ENCODE results near the gene PPM1H.
A peak's percentile ranks its signal among the peaks of the same experiment; 100 is the strongest.
"Not testable (repeated sequence)": the region's sequence is repeated elsewhere in the genome, so short reads cannot be mapped to it uniquely, and the experiment has no call there.

Gene PPM1H, protein sequence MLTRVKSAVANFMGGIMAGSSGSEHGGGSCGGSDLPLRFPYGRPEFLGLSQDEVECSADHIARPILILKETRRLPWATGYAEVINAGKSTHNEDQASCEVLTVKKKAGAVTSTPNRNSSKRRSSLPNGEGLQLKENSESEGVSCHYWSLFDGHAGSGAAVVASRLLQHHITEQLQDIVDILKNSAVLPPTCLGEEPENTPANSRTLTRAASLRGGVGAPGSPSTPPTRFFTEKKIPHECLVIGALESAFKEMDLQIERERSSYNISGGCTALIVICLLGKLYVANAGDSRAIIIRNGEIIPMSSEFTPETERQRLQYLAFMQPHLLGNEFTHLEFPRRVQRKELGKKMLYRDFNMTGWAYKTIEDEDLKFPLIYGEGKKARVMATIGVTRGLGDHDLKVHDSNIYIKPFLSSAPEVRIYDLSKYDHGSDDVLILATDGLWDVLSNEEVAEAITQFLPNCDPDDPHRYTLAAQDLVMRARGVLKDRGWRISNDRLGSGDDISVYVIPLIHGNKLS
- long read RNA-seq, donor 1, full-length matches to known transcripts = 4 of 4 reads
- long read RNA-seq, donor 1, partial matches to known transcripts = 0 of 4 reads
- long read RNA-seq, donor 1, other reads (novel, unspliced or antisense) = 0 of 4 reads
- long read RNA-seq, donor 2 = 0 reads
- long read RNA-seq, donor 3, full-length matches to known transcripts = 2 of 2 reads
- long read RNA-seq, donor 3, partial matches to known transcripts = 0 of 2 reads
- long read RNA-seq, donor 3, other reads (novel, unspliced or antisense) = 0 of 2 reads
- long read RNA-seq, donor 4 = 0 reads
- long read RNA-seq, donor 5, full-length matches to known transcripts = 2 of 2 reads
- long read RNA-seq, donor 5, partial matches to known transcripts = 0 of 2 reads
- long read RNA-seq, donor 5, other reads (novel, unspliced or antisense) = 0 of 2 reads
- long read RNA-seq, donor 6, full-length matches to known transcripts = 5 of 5 reads
- long read RNA-seq, donor 6, partial matches to known transcripts = 0 of 5 reads
- long read RNA-seq, donor 6, other reads (novel, unspliced or antisense) = 0 of 5 reads
- long read RNA-seq, donor 7, full-length matches to known transcripts = 6 of 6 reads
- long read RNA-seq, donor 7, partial matches to known transcripts = 0 of 6 reads
- long read RNA-seq, donor 7, other reads (novel, unspliced or antisense) = 0 of 6 reads
- long read RNA-seq, donor 8, full-length matches to known transcripts = 2 of 2 reads
- long read RNA-seq, donor 8, partial matches to known transcripts = 0 of 2 reads
- long read RNA-seq, donor 8, other reads (novel, unspliced or antisense) = 0 of 2 reads

GRCh38 chr12:62934799-62935674 lies at the start of gene PPM1H:
TSS of gene PPM1H (minus strand) at chr12:62935150. CDS start at chr12:62934736, 414 bp downstream.
- DNase-seq = peak; percentile 91

GRCh38 chr12:62983594-62983993 lies 48.6 kb upstream of the PPM1H start:
- DNase-seq = no peak

DNA sequence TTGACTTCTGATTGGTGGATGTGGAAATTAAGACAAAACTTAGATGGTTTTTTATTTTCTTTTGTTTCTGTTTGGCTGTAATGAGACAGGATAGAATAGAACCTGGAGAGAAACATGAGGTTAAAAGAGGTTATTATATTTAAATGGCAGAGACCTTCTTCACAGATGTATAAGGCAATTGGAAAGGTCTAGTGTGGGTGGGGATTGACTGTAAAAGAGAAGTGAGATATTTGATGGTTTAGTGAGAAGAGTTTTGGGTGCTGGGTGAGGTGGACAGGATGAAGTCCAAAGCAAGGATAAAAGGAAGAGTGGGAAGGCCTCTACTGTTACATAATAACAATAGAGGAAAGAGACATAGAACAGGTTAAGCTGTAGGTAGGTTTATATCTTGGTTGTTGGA lies 43.8 kb upstream of the PPM1H start:
- DNase-seq = no peak

- no peak for DNase-seq
Measured at GRCh38 chr12:62977883-62978282, 42.9 kb upstream of the PPM1H start.

- no peak for DNase-seq
Measured at GRCh38 chr12:62977418-62977817, 42.5 kb upstream of the PPM1H start.

GRCh38 chr12:62976110-62976662 lies 41.2 kb upstream of the PPM1H start:
- DNase-seq = no peak

DNA sequence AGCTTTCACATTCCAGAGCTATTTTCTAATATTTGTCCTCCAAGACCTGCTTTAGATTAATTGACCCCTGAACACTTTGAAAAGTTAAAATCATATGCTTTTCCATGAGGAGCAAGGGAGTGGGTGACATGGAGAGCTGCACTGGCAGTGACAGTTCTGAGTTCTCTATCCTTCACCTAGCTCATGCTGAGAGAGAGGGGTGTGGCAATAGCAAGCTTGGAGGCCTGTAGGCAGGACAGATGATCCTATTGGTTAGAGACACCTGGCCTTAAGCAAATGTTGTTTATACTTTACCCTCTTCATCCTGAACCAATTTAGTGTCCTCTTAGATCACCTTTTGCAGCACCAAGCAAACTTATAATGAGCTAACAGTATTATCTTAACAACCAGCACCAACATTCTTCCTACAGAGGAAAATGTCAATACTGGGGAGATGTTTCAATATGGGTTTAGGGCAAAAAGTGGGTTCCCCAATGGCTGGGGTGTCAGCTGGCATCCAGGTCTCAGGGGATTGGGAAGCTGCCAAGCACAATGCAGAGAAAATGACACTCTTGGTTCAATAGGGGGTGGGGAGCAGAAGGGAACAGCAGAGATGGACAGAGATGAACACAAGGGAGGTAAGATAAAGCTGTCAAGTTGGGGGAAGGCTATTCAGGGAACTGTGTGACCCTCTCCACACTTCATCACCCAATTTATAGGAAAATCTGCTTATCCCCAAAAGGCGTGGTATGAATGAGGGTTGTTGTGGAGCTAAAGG lies 37.0 kb upstream of the PPM1H start:
- DNase-seq = no peak

- DNase-seq = no peak
Measured at GRCh38 chr12:62969695-62970094, 34.7 kb upstream of the PPM1H start.

- no peak for DNase-seq
Measured at GRCh38 chr12:62967701-62968100, 32.8 kb upstream of the PPM1H start.

DNA sequence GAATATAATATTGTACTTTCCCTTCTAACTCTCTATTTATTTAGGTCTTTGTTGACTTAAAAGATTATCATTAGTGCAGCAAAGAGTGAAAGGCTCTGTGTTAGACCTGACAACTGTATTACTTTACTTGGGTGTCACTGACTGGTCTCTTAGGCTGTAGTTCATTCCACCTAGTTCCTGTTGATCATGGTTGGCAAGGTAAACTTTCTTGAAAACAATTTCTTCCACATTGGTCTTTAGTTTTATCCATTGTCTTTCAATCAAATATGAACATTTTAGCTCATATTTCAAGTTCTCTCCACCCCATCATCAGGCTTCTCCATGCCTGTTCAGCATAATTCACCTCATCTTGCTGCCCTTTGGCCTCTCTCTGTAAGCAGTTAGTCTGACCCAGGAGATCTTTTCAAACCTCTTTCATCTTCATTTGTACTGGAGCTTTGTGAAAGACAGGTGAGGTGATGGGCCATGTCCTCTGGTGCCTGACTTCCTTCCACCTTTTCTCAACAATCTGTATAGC lies 32.1 kb upstream of the PPM1H start:
- DNase-seq = no peak

DNA sequence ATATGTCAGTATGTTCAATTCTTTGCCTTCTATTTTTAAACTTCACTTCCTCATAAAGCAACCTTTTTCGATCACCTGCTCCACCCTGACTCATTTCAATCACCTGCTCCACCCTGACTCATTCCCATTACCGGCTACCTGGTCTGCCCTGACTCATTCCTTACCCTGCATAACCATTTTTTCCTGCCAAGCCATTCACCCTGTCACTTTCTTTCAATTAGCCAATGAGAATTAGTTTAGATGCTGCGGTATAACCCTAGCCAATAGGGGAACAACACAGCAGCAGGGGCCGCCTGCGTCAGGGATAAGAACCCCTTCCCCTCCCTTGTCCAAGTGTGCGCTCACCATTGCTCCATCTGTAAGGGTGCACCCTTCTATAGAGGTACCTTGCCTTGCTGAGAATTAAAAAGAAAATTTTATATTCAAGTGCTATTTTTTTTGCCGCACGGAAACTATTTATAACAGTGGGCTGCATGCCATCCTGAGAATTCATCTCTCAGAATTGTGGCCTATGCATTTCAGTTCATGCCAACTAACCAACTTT lies 31.6 kb upstream of the PPM1H start:
- not testable (repeated sequence) for DNase-seq

DNA sequence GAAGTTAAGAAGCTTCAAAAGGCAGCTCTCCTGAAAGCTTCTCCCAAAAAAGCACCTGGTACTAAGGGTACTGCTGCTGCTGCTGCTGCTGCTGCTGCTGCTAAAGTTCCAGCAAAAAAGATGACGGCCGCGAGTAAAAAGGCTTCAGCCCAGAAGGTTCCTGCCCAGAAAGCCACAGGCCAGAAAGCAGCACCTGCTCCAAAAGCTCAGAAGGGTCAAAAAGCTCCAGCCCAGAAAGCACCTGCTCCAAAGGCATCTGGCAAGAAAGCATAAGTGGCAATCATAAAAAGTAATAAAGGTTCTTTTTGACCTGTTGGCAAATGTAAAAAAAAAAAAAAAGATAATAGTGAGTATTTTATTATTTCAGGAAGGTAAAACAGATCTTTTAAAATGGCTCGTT lies 30.8 kb upstream of the PPM1H start:
- DNase-seq = not testable (repeated sequence)

DNA sequence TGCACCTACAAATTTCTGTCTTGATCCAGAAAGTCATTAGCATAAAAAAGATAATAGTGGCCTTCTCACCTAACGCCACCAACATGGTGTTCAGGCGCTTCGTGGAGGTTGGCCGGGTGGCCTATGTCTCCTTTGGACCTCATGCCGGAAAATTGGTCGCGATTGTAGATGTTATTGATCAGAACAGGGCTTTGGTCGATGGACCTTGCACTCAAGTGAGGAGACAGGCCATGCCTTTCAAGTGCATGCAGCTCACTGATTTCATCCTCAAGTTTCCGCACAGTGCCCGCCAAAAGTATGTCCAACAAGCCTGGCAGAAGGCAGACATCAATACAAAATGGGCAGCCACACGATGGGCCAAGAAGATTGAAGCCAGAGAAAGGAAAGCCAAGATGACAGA lies 30.3 kb upstream of the PPM1H start:
- not testable (repeated sequence) for DNase-seq

DNA sequence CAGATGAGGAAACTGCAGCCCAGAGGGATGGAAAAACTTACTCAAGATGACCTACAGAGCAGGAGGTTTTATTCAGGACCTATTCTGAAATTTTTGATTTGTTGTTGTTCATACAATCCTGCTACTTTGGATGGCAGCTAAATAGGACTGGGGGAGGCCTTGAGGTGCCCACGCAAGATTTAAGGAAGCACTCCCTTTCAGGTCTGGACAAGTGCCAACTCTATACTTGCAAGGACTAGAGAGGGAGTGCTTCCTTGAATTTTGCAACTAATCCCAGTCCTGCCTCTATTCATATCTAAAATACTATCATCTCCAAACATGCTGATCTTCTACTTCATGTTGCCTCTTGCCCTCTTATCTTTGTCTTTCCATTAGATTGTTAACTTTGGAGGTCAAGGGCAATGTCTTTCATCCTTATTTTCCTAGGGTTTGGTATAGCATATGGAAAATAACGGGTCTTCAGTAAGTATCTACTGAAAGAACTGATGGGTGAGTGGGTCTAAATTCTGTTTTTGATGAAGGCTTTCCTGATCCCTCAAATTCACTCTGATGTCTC lies 28.6 kb upstream of the PPM1H start:
- no peak for DNase-seq

DNA sequence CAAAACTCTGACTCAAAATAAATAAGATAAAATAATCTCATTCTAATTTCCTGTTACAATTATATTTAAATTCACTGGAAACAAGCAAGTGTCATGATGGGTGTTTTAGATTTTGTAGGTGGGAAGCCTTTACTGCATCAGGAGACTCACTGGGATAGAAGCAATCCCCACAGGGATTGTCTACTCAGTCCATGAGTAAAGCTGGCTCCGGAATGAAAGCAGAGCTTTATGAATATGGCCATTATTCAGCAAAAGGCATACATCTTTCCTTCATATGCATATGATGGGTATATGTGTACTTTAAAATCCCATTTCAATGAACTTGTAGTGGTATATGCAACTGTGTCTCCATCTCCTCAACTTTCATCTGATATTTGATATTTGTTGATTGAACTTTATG lies 25.4 kb upstream of the PPM1H start:
- DNase-seq = no peak

DNA sequence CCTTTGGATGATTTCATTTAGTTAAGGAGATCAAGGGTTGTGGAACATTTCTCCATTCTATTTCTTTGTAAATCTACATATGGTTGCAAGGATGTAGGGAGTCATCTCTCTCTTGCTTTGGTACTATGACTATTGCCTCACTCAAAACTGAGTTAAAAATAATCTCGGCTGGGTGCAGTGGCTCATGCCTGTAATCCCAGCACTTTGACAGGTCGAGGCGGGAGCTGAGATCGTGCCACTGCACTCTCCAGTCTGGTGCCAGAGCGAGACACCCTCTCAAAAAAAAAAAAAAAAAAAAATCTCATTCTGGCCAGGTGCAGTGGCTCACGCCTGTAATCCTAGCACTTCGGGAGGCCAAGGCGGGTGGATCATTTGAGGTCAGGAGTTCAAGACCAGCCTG lies 24.8 kb upstream of the PPM1H start:
- no peak for DNase-seq

DNA sequence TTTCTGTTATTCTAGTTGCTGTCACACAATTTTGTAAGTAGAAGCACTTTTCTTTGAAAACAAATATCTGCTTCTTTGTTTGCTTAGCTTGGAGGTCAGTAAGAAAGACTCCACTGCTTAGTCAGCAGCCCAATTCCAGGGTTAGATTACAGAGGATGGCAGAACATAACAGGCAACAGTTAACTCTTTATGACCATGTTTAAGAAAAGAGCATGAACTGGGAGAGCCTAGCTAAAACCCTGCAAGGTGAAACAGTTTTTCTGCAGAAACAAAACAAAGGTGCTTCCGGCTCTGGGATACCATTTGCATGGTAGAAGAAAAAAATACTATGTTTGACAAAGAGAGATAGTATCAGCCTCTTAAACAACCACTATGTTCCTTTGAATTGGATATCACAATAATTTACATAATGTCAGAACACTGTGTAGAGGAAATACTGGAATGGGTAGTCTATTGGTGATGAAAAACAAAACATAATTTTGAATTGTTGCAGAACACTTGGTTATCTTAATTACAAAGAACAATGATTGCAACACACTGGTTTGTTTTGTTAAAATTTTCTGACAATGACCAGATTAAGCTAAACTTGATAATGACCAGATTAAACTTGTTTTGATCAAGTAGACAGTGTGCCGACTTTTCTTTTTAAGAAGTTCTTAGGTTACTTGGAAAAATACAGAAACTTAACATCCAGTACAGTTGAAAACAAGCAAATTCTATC lies 22.4 kb upstream of the PPM1H start:
- peak; percentile 36 for DNase-seq

DNA sequence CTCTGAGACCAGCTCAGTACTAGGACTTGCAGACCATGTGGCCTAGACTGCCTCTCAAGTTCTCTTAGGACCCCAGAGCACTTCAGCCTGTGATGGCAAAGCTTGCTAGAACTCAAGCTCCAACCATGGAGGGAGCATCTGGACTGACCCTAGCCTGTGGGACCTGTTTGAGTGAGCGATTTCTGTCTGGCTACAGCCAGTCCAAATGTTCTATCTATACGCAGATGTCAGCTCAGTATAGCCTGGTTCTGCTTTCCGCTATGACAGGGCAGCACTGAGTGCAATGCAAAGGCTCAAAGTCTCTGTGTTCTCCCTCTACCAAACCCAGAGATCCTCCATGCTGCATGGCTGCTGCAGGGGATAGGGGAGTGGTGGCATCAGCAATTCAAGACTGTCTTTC lies 20.7 kb upstream of the PPM1H start:
- no peak for DNase-seq

GRCh38 chr12:62950317-62950716 lies 15.4 kb upstream of the PPM1H start:
- DNase-seq = no peak

All from right kidney (tissue), 9 donors.